SK-N-MC (cell line): Measurements from ENCODE around the gene HOPX.
"Not testable (repeated sequence)": the region's sequence is repeated elsewhere in the genome, so short reads cannot be mapped to it uniquely, and the experiment has no call there.

Experiments used
- DNase-seq: peaks from one replicate; pipeline ENCODE4 v3.0.0-alpha.2; 2011; ENCODE audit warnings: low read depth, low spot score
- H3K27ac ChIP-seq: fragments of 200-600 bp; sonication (generic); 2 replicates; pipeline ENCODE4 v1.5.1; 2016; ENCODE audit warnings: mixed run types
- H3K36me3 ChIP-seq: fragments of 200-600 bp; sonication (generic); 2 replicates; pipeline ENCODE4 v1.6.1; 2017; ENCODE audit warnings: antibody characterized with exemption, low read length, mixed read lengths; ENCODE audit not compliant: insufficient read depth
- H3K4me3 ChIP-seq: fragments of 200-600 bp; sonication (generic); 2 replicates; pipeline ENCODE4 v1.5.1; 2016
- H3K9ac ChIP-seq: fragments of 200-600 bp; sonication (generic); 2 replicates; pipeline ENCODE4 v1.8.0; 2017; ENCODE audit warnings: mixed run types, mixed read lengths; ENCODE audit not compliant: insufficient read length
- H3K9me3 ChIP-seq: fragments of 200-600 bp; sonication (generic); 2 replicates; pipeline ENCODE4 v1.6.1; 2017; ENCODE audit warnings: low read depth, mild to moderate bottlenecking, antibody characterized with exemption, low read length, moderate library complexity, mixed read lengths
- EZH2 ChIP-seq: fragments of 200-600 bp; sonication (generic); IDR thresholded peaks from one replicate; pipeline ENCODE4 v1.6.1; 2017; ENCODE audit warnings: antibody characterized with exemption
- FOXP2 ChIP-seq: optimal IDR thresholded peaks from 2 replicates; pipeline ENCODE3; 2011; ENCODE audit warnings: mild to moderate bottlenecking, moderate library complexity; ENCODE audit not compliant: insufficient read depth; ENCODE audit errors: extremely low read length, control extremely low read depth
- POLR2AphosphoS5 ChIP-seq: IDR thresholded peaks from 2 replicates; pipeline ENCODE4 v1.6.1; 2012; ENCODE audit warnings: mild to moderate bottlenecking, low read depth, low read length, borderline replicate concordance

Gene HOPX, protein sequence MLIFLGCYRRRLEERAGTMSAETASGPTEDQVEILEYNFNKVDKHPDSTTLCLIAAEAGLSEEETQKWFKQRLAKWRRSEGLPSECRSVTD

DNA sequence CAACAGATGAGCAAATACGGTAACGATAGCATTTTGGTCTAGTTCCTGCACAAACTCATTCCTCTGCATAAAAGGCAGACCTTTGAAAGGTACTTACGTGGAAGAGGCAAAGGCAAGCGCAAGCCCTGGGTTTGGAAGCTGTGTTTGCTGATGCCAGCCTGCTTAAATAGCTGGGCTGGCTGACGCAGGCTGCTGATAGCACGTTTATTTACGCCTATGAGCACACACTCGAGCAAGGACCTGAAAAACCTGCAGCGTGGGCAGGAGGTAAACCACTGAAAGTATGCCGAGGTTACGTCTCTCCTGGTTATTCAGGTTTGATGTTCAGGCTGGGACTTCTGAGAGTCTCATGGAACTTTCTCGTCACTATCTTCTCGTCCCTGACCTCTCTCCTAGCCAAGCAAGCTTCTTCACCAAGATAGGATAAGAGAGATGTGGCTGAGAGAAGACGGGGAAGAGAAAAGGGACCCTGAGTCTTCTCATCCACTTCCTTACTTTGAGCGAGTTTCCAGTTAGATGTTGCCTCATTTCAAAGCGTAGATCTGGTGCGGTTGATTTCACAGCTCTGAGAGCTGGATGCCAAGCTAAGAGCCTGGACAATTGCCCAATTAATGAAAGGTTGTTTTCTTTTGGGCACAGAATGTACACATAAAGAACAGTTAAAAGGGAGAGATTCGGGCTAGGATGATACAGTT, at the start of gene HOPX:
HOPX (minus strand) TSS at position 139 of the 695 bp plus-strand sequence. CDS start 23,480 bp downstream, outside the sequence.
- Histone ChIP-seq H3K4me3 (no peak within 1 kb of the TSS), H3K36me3 (no peaks in the 10 kb centered on the region), H3K9me3 (no peaks in the 10 kb centered on the region), H3K9ac (no peak within 1 kb of the TSS), H3K27ac (no peak within 1 kb of the TSS)
- TF ChIP-seq POLR2AphosphoS5 = no peak
- TF ChIP-seq EZH2 = no peak
- no peak for TF ChIP-seq FOXP2
- DNase-seq = no peak

GRCh38 chr4:56730097-56730496, 49.0 kb upstream of the HOPX start:
- Histone ChIP-seq H3K27ac (no peak overlapping the region), H3K9me3 (no peaks in the 10 kb centered on the region), H3K9ac (no peak overlapping the region), H3K36me3 (no peaks in the 10 kb centered on the region), H3K4me3 (no peak overlapping the region)
- DNase-seq = no peak
- TF ChIP-seq EZH2 = no peak
- no peak for TF ChIP-seq FOXP2
- no peak for TF ChIP-seq POLR2AphosphoS5

GRCh38 chr4:56728512-56728911, 47.4 kb upstream of the HOPX start:
- no peaks in the 10 kb centered on the region for H3K9me3 ChIP-seq
- no peak for DNase-seq
- no peak overlapping the region for H3K9ac ChIP-seq
- no peaks in the 10 kb centered on the region for H3K36me3 ChIP-seq
- TF ChIP-seq EZH2 (no peak), FOXP2 (no peak), POLR2AphosphoS5 (no peak)
- H3K4me3 ChIP-seq = no peak overlapping the region
- no peak overlapping the region for H3K27ac ChIP-seq

- Histone ChIP-seq H3K9ac (no peak overlapping the region), H3K4me3 (no peak overlapping the region), H3K36me3 (no peaks in the 10 kb centered on the region), H3K9me3 (no peaks in the 10 kb centered on the region), H3K27ac (no peak overlapping the region)
- no peak for DNase-seq
- TF ChIP-seq EZH2 = no peak
Measured at GRCh38 chr4:56727150-56727549, 46.1 kb upstream of the HOPX start.

DNA sequence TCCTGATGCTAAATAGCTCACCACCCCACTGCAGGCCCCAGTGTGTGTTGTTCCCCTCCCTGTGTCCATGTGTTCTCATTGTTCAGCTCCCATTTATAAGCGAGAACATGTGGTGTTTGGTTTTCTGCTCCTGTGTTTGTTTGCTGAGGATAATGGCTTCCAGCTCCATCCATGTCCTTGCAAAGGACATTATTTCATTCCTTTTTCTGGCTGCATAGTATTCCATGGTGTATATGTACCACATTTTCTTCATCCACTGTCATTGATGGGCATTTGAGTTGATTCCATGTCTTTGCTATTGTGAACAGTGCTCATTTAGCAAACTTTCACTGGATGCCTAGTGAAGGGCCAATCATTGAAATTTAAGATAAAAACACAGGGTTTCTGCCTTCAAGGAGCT, 45.5 kb upstream of the HOPX start:
- not testable (repeated sequence) for H3K4me3 ChIP-seq, H3K9me3 ChIP-seq, H3K9ac ChIP-seq, DNase-seq, H3K36me3 ChIP-seq, H3K27ac ChIP-seq

- DNase-seq = no peak
- Histone ChIP-seq H3K9me3 (no peaks in the 10 kb centered on the region), H3K9ac (no peak overlapping the region), H3K36me3 (no peaks in the 10 kb centered on the region), H3K27ac (no peak overlapping the region), H3K4me3 (no peak overlapping the region)
- TF ChIP-seq EZH2 = no peak
- TF ChIP-seq FOXP2 = no peak
- TF ChIP-seq POLR2AphosphoS5 = no peak
Measured at GRCh38 chr4:56723659-56724230, 42.6 kb upstream of the HOPX start.

GRCh38 chr4:56723201-56723605, 42.1 kb upstream of the HOPX start:
- Histone ChIP-seq H3K27ac (no peak overlapping the region), H3K4me3 (no peak overlapping the region), H3K9ac (no peak overlapping the region), H3K9me3 (no peaks in the 10 kb centered on the region), H3K36me3 (no peaks in the 10 kb centered on the region)
- no peak for DNase-seq
- no peak for TF ChIP-seq FOXP2
- TF ChIP-seq EZH2 = no peak
- no peak for TF ChIP-seq POLR2AphosphoS5

DNA sequence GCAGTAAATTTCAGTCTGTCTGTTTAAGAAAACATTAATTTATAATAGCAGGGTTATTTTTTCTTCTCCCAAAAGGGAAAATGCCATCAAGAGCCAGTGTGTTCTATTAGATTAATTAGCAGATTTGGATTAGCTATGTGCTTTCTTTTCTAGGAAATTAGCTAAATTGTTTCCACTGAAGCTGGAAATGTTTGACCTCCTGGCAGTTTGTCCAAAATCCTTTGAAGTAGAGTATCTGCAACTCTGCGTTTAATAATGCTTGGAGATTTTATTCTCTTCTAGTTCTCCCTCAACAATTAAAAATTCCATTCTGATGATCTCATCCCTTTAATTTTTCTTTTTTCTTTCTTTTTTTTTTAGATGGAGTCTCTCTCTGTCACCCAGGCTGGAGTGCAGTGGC, 27.1 kb upstream of the HOPX start:
- Histone ChIP-seq H3K27ac (no peak overlapping the region), H3K4me3 (no peak overlapping the region), H3K36me3 (no peaks in the 10 kb centered on the region), H3K9me3 (no peaks in the 10 kb centered on the region), H3K9ac (no peak overlapping the region)
- no peak for DNase-seq
- TF ChIP-seq POLR2AphosphoS5 (no peak), FOXP2 (no peak), EZH2 (no peak)

- no peak overlapping the region for H3K4me3 ChIP-seq
- no peak overlapping the region for H3K9ac ChIP-seq
- H3K27ac ChIP-seq = no peak overlapping the region
- H3K36me3 ChIP-seq = no peaks in the 10 kb centered on the region
- TF ChIP-seq FOXP2 (no peak), POLR2AphosphoS5 (no peak), EZH2 (no peak)
- DNase-seq = no peak
- no peaks in the 10 kb centered on the region for H3K9me3 ChIP-seq
Measured at GRCh38 chr4:56705966-56706365, 24.9 kb upstream of the HOPX start.
